ENCODE measurements around the gene NPAS2. TPM values are rescaled to one million over a fixed set of nuclear protein-coding genes. Genes with fewer than 3 reads are reported as not detected.

Gene NPAS2
- total RNA-seq, 2 donors from 2014 or later = 29.2 to 50.8 TPM

DNA sequence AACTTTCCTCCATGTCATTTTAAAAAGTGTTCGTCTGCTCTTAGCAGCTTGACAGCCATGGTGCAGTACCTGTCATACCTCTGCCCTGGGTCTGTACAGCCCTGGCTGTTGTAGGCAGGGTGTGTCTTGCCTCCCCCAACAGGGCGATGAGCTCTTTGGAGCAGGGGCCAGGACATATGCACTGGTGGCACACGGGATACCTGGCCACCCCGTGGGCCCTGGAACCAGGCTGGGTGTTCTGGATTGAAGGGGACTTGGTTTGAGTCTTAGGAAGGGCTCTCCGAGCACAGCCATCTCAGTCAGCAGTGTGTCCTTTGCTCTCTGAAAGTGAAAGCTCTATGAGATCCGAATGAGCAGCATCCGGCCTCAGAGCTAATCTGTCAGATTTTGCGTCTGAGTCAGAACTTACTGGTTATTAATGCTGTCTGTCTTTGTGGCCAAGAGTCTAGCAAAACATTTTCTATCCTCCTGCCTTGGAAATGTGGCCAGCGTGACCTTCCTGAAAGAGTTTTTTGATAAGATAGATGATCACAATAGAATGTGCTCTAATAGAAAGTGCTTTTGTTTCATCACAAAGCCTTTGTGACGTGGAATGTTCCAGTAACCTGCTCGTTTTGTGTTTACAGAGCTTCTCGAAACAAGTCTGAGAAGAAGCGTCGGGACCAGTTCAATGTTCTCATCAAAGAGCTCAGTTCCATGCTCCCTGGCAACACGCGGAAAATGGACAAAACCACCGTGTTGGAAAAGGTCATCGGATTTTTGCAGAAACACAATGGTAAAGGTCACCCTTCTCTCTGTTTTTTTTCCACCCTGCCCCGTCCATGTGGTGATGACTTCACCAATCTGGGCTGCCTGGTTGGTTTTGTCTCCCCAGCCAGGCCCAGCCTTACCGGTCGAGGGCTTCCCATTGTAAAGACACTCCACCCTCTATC is 104.8 kb downstream of the NPAS2 start:
- Histone ChIP-seq H3K4me1 (ENCODE audit: control insufficient read depth in 1 of 2, low read depth in 2 of 2) (peaks cover 6 to 19% of the 10 kb centered on the region in 2 donors), H3K27ac (peak overlapping the region; percentile 91 to 93), H3K4me3 (peak overlapping the region; percentile 71), H3K36me3 (no peaks in the 10 kb centered on the region), H3K9me3 (no peaks in the 10 kb centered on the region), H3K27me3 (replicated peaks; ENCODE audit: insufficient read depth) (no peaks in the 10 kb centered on the region)
- ATAC-seq (ENCODE audit: insufficient number of reproducible peaks, low FRiP score, low read depth) (peak; percentile 63), DNase-seq (ENCODE audit: low spot score) (no peak)
- TF ChIP-seq, protein P1, sequence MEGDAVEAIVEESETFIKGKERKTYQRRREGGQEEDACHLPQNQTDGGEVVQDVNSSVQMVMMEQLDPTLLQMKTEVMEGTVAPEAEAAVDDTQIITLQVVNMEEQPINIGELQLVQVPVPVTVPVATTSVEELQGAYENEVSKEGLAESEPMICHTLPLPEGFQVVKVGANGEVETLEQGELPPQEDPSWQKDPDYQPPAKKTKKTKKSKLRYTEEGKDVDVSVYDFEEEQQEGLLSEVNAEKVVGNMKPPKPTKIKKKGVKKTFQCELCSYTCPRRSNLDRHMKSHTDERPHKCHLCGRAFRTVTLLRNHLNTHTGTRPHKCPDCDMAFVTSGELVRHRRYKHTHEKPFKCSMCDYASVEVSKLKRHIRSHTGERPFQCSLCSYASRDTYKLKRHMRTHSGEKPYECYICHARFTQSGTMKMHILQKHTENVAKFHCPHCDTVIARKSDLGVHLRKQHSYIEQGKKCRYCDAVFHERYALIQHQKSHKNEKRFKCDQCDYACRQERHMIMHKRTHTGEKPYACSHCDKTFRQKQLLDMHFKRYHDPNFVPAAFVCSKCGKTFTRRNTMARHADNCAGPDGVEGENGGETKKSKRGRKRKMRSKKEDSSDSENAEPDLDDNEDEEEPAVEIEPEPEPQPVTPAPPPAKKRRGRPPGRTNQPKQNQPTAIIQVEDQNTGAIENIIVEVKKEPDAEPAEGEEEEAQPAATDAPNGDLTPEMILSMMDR (IDR thresholded peaks at IDR 0.05) = no peak

DNA sequence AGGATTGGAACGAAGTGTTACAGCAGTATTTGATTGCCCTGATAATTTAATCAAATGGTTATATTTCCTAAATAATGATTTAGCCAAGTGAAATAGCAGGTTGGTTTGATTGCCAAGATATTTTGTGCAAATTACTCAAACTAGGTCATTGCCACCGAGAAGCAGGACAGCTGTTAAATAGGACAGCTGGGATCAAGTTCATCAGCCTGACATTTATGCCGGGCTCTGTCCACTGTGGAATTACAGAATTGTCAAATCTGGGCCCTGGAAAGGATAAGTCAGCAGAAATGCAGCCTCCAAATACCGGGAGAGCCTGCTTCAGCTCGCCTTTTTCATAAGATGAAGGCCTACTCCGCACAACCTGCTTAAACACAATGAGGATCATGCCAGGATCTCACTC is 108.3 kb downstream of the NPAS2 start:
- ATAC-seq (ENCODE audit: insufficient number of reproducible peaks, low FRiP score, low read depth) (no peak), DNase-seq (ENCODE audit: low spot score) (no peak)
- Histone ChIP-seq H3K36me3 (no peaks in the 10 kb centered on the region), H3K4me1 (ENCODE audit: control insufficient read depth in 1 of 2, low read depth in 2 of 2) (peaks cover 6 to 19% of the 10 kb centered on the region in 2 donors), H3K27ac (no peak overlapping the region), H3K9me3 (no peaks in the 10 kb centered on the region), H3K27me3 (replicated peaks; ENCODE audit: insufficient read depth) (no peaks in the 10 kb centered on the region), H3K4me3 (no peak overlapping the region)
- TF ChIP-seq, protein P1 (IDR thresholded peaks at IDR 0.05) = no peak

DNA sequence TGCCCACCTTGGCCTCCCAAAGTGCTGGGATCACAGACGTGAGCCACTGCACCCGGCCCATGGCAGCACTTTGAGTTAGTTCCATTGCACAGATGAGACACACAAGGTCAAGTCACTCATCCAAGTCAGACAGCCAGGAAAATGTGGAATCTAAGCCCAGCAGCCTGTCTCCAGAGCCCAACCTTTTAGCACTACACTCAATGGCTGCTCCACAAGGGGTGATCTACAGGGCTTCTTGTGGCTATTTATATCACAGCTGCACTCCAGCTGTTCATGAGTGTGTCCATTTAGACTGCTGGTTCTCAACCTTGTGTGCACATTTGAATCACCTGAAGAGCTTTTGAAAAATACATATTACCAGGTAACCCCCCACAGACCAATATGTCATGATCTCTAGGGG is 109.2 kb downstream of the NPAS2 start:
- Histone ChIP-seq H3K36me3 (no peaks in the 10 kb centered on the region), H3K27ac (no peak overlapping the region), H3K4me3 (no peak overlapping the region), H3K9me3 (no peaks in the 10 kb centered on the region), H3K4me1 (ENCODE audit: control insufficient read depth in 1 of 2, low read depth in 2 of 2) (peaks cover 3 to 13% of the 10 kb centered on the region in 2 donors), H3K27me3 (replicated peaks; ENCODE audit: insufficient read depth) (no peaks in the 10 kb centered on the region)
- no peak for DNase-seq (ENCODE audit: low spot score)
- no peak for ATAC-seq (ENCODE audit: insufficient number of reproducible peaks, low FRiP score, low read depth)
- TF ChIP-seq, protein P1 (IDR thresholded peaks at IDR 0.05) = no peak

DNA sequence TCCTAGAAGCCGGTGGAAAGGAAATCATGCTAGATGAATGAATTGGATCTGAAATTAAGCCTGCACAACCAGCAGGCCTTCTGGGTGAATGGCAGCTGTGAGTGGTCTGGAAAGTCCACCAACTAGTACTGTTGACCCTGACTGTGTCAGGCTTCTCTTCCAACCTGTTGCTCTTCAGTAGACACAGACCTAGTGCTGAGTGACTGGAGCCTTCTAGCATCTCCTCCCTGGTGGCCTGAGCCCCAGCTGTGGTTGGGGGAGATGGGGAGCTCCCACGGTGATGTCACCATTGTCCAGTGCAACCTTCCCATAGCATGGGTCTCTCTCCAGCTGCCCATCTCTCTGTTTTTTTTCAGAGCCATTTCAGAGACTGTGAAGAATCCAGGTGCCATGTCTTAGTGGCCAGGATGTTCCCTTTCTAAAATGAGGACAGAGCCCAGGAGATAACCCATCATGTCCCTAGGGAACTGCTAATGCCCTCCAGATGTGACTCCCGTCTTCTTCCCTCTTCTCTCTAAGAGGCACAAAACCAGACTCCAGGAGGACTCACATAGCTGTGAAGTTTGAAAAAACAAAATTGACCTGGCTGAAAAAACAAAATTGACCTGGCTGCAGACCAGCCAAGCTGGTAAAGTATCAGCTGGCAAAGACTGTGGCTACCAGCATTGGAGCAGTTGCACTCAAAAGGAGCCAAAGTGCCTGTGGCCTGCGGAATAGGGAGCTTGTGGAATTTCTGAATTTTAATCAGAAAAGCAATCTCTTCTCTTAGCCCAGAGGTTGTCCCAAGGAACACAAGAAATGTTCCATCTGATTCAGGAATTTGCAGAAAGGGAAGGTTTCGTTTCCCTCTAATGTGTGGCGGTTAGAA is 114.8 kb downstream of the NPAS2 start:
- ATAC-seq (ENCODE audit: insufficient number of reproducible peaks, low FRiP score, low read depth) = no peak

More for the DNA sequence above, 114.8 kb downstream of the NPAS2 start:
- TF ChIP-seq, protein P1 (IDR thresholded peaks at IDR 0.05) = no peak
- H3K9me3 ChIP-seq = no peaks in the 10 kb centered on the region
- no peaks in the 10 kb centered on the region for H3K27me3 ChIP-seq (replicated peaks; ENCODE audit: insufficient read depth)
- peak overlapping the region; percentile 7 for H3K4me3 ChIP-seq
- no peak for DNase-seq (ENCODE audit: low spot score)
- peak overlapping the region; percentile 26 to 61 for H3K27ac ChIP-seq
- H3K36me3 ChIP-seq = peaks cover 7% of the 10 kb centered on the region
- peaks cover 14 to 23% of the 10 kb centered on the region in 2 donors for H3K4me1 ChIP-seq (ENCODE audit: control insufficient read depth in 1 of 2, low read depth in 2 of 2)
